CD4-positive, alpha-beta T cell treated with Interleukin-6 for 4 hours (primary cell): Measurements from ENCODE around the gene DPEP3.
"Not testable (repeated sequence)": the region's sequence is repeated elsewhere in the genome, so short reads cannot be mapped to it uniquely, and the experiment has no call there.

Source experiments
- DNase-seq: peaks from one replicate; pipeline ENCODE4 v3.0.0-alpha.2; 2020; ENCODE audit warnings: mixed read lengths

The DPEP3 gene

DNA sequence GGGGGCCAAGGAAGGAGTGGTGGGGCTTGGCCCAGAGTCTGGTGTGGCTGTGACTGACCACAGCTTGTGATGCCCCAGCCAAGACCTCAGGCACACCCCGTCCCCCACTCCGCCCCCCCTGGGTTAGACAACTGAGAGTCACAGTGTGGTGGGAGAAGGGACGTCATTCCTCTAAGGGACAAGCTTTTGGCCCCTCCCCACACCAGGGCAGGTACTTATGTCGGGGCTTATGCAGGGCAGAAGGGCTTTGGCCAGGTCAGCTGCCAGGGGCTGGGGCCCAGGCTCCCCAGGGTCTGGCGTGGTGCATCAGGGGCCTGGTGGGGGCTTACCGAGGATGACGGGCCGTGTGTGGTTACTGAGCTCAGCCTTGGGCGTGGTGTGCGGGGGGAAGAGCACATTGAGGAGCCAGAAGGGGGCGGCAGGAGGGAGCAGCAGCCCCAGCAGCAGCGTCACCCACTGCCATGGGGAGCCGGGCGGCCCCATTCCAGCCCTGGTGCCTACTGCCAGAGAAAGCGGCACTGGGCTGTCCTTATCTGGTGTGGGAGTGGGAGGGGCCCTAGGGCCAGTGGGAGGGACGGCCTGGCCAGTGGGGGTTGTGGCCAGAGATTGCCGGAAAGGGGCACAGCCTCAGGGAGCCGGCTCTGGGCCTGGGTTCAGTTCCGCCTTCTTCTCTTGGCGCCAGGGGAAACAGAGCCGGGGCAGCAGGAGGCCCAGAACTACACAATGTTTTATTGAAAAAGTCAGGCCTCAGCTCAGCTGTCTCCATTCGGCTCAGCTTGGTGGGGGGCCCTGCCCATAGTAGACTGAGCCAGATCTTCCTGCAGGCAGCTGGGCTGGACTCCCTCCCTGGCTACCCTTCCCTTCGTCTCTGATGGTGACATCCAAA, 36.4 kb downstream of the DPEP3 start, which contains the start of gene LCAT:
Gene LCAT, minus strand, starts transcription at position 502 of the 886 bp plus-strand sequence. Its CDS starts 19 bp downstream, at position 483.
- DNase-seq: no peak

- no peak for DNase-seq
These were observed 37.1 kb downstream of the DPEP3 start for GRCh38 chr16:67943256-67943618.

- no peak for DNase-seq
These were observed 37.6 kb downstream of the DPEP3 start for GRCh38 chr16:67942510-67943255.

DNA sequence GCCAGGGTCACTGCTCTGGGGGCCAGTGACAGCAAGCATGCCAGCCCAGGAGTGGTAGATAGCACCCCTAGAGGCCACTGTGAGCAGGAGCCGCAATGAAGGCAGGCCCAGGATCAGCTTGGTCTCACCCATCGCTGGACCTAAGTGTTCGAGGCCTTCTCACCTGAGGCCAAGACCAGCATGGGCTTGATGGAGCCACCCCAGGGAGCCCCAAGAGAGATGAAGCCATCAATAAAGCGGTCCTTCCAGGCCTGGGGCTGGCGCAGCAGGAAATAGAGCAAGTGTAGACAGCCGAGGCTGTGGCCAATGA, 38.1 kb downstream of the DPEP3 start:
- DNase-seq: peak; percentile 43

- no peak for DNase-seq
These were observed 38.7 kb downstream of the DPEP3 start for GRCh38 chr16:67941469-67942199.

DNA sequence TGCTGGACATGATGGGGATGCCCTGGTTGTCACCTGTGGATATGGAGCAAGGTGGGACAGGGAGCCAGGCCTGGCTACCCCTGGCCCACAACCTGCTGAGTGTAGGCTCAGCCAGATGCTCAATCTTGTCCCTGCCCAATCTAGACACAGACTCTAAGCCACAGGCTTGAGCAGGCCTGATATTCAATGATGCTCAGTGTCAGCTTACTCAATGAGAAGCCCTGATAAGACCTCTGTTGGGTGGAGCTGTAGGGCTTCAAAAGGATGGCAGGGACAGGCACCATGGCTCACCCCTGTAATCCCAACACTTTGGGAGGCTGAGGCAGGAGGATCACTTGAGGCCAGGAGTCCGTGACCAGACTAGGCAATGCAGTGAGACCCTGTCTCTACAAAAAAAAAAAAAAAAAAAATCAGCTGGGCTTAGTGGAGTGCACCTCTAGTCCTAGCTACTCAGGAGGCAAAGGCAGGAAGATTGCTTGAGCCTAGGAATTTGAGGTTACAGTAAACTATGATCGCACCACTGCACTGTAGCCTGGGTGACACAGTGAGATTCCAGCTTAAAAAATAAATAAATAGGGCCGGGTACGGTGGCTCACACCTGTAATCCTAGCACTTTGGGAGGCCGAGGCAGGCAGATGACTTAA, 39.7 kb downstream of the DPEP3 start:
- no peak for DNase-seq

GRCh38 chr16:67939507-67940445, 40.5 kb downstream of the DPEP3 start:
- DNase-seq: peak; percentile 65

DNA sequence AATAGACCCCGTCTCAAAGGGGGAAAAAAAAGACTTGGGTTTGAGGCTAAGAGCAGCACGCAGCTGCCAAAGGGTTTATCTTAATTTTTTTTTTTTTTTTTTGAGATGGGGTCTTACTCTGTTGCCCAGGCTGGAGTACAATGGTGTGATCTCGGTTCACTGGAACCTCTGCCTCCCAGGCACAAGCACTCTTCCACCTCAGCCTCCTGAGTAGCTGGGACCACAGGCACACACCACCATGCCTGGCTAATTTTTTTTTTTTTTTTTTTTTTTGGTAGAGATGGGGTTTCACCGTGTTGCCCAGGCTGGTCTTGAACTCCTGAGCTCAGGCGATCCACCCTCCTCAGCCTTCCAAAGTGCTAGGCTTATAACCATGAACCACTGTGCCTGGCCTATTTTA, 42.6 kb downstream of the DPEP3 start:
- DNase-seq: not testable (repeated sequence)

GRCh38 chr16:67936880-67937605, 43.3 kb downstream of the DPEP3 start:
- DNase-seq: peak; percentile 85

GRCh38 chr16:67936124-67936879, 44.0 kb downstream of the DPEP3 start, which contains the start of gene PSMB10:
Gene PSMB10 (minus strand): TSS chr16:67936850. CDS start chr16:67936749, 101 bp downstream.
- peak; percentile 65 for DNase-seq

GRCh38 chr16:67935402-67936123, 44.7 kb downstream of the DPEP3 start:
- DNase-seq: peak; percentile 98

GRCh38 chr16:67935101-67935401, 45.2 kb downstream of the DPEP3 start:
- no peak for DNase-seq

GRCh38 chr16:67934306-67935100, 45.8 kb downstream of the DPEP3 start:
- no peak for DNase-seq

DNA sequence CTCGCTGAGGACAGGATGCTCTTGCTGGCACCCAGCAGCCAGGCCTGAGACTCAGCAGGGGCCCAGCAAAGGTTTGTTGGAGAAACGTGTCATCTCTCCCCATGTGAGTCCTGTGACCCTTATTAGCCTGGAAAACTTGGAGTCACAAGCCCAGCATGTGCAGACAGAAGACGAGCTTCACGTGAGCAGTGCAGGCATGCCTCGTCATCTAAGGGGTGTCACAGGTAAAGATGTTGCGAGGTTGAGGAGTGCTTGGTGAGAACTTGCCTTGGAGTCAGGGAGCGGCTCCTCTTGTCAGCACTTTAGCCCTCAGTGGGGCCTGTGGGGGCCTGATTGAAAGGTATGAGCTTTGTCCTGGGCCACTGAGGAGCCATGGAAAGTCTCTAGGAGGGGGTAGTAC, 46.5 kb downstream of the DPEP3 start:
- DNase-seq: no peak

DNA sequence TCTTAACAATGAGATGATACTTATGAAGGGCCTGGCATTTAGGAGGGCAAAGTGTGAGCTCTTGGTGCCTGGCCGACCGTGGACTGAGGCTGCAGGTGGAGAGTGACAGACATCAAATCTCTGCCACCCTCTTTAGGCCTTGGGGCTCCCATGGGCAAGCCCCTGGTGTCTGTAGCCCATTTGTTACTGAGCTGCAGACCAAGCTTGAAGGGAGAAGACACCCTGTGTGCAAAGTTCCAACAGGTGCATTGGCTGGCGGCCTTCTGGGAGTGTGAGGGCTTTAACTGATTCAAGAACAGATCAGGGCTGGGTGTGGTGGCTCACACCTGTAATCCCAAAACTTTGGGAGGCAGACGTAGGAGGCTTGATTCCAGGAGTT, 47.8 kb downstream of the DPEP3 start:
- no peak for DNase-seq

- no peak for DNase-seq
These were observed 48.4 kb downstream of the DPEP3 start, which contains the start of gene CTRL for GRCh38 chr16:67931712-67932461. Gene CTRL (minus strand): TSS chr16:67931862. CDS start chr16:67931852, 10 bp downstream.

- no peak for DNase-seq
These were observed 49.6 kb downstream of the DPEP3 start for GRCh38 chr16:67930678-67931211.

DNA sequence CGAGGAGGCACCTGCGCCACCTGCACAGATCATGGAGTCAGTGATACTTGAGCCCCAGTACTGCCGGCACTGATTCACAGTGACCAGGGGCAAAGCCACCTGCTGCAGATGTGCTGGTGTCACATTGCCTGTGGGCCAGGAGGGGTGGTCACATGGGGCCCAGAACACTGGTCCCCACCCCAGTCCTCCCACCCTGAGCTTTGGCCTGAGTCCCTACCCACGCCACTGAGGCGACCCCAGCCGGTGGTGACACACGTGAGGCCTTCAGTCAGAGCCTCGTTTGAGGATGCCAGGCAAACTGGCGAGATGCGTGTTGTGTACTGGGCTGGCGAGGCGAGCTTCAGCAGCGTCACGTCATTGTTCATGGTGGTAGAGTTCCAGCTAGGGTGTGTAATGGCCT, 50.1 kb downstream of the DPEP3 start:
- DNase-seq: no peak
